Upper lobe of left lung (tissue), 6 donors: ENCODE results near the gene XRCC2. TPM values are rescaled to one million over a fixed set of nuclear protein-coding genes. Genes with fewer than 3 reads are reported as not detected.
"Not testable (repeated sequence)": the region's sequence is repeated elsewhere in the genome, so short reads cannot be mapped to it uniquely, and the experiment has no call there.

Experiments
- ATAC-seq, 2 donors: fragments of 200-7000 bp; cut with Tn5 transposase; one replicate each; pipeline ENCODE4 v1.9.1; 2022; ENCODE audit warnings: mild to moderate bottlenecking in 2 of 2, moderate library complexity in 2 of 2; ENCODE audit not compliant: low FRiP score in 2 of 2
- DNase-seq, 2 donors: peaks; one replicate each; pipeline ENCODE4 v3.0.0-alpha.2; 2019 to 2020
- H3K27ac ChIP-seq, 4 donors: fragments of 200-600 bp; sonication (generic); one replicate each; pipeline ENCODE4 v1.5.1; 2016 to 2019
- H3K27me3 ChIP-seq, 4 donors: fragments of 200-600 bp; sonication (generic); one replicate each; pipeline ENCODE4 v1.5.1; 2017 to 2019
- H3K36me3 ChIP-seq, 4 donors: fragments of 200-600 bp; sonication (generic); one replicate each; pipeline ENCODE4 v1.5.1; 2016 to 2019
- H3K4me1 ChIP-seq, 4 donors: fragments of 200-600 bp; sonication (generic); one replicate each; pipeline ENCODE4 v1.5.1; 2018 to 2019
- H3K4me3 ChIP-seq, 4 donors: fragments of 200-600 bp; sonication (generic); one replicate each; pipeline ENCODE4 v1.5.1; 2017 to 2019; ENCODE audit warnings: mild to moderate bottlenecking in 2 of 4, moderate library complexity in 1 of 4
- H3K9me3 ChIP-seq, 4 donors: fragments of 200-600 bp; sonication (generic); one replicate each; pipeline ENCODE4 v1.5.1; 2018 to 2019
- CTCF ChIP-seq, 6 experiments: fragments of 450-650 bp in 4 of 6; fragments of 200-600 bp in 2 of 6; sonication (generic) in 2 of 6; IDR thresholded peaks; one replicate each; pipeline ENCODE4 v1.5.1; 2016 to 2019; ENCODE audit warnings: antibody characterized with exemption in 6 of 6
- EP300 ChIP-seq, 4 donors: sonication (generic); formaldehyde crosslinking; IDR thresholded peaks; one replicate each; pipeline ENCODE4 v1.5.1; 2017; ENCODE audit warnings: antibody characterized with exemption in 4 of 4, control low read depth in 2 of 4
- POLR2A ChIP-seq, 4 donors: fragments of 450-650 bp; IDR thresholded peaks; one replicate each; pipeline ENCODE4 v1.5.1; 2016 to 2017; ENCODE audit warnings: antibody characterized with exemption in 4 of 4, mild to moderate bottlenecking in 2 of 4
- POLR2AphosphoS5 ChIP-seq, 2 donors: sonication (generic); formaldehyde crosslinking; IDR thresholded peaks; one replicate each; pipeline ENCODE4 v1.5.1; 2017; ENCODE audit warnings: antibody characterized with exemption in 2 of 2
- WGBS, 2 donors: methylation state at CpG; one replicate each; pipeline ENCODE4 v1.1.5; 2017 to 2018; 5-methylcytosine and 5-hydroxymethylcytosine counted together
- total RNA-seq, 6 donors: library from RNA; depleted of rRNA in 4 of 6; stranded (reverse); fragments of >200 nt in 4 of 6; gene quantifications; one replicate each; pipeline versions ENCODE4 v1.1.0 to v1.2.1, GENCODE V29; 2016 to 2021
- donor health status: DM: no; HTN: no; CAD: no; lungs with moderate emphysema.
- donor health status: DM: no; HTN: yes; CAD: no; lungs with severe emphysema.

The XRCC2 gene
- total RNA-seq, 6 donors from 2014 or later, result 0.46 to 1.3 (median 1.00) TPM

- H3K4me1 ChIP-seq, result peaks cover 0 to 8% (median 2%) of the 10 kb centered on the region in 4 donors
- ATAC-seq (no peak), DNase-seq (no peak)
- 87 to 91% methylated on average over 5 of the region's 5 CpGs for WGBS, 2 donors
- no peaks in the 10 kb centered on the region for H3K27me3 ChIP-seq
- H3K4me3 ChIP-seq, result no peak overlapping the region
- no peaks in the 10 kb centered on the region for H3K36me3 ChIP-seq
- H3K9me3 ChIP-seq, result peaks cover 0 to 13% (median 10%) of the 10 kb centered on the region in 4 donors
- no peak overlapping the region for H3K27ac ChIP-seq
- no peak for TF ChIP-seq CTCF (IDR thresholded peaks at IDR 0.05)
- no peak for TF ChIP-seq POLR2A (IDR thresholded peaks at IDR 0.05)
- no peak for TF ChIP-seq POLR2AphosphoS5 (IDR thresholded peaks at IDR 0.05)
- no peak for TF ChIP-seq EP300 (IDR thresholded peaks at IDR 0.05)
Observed at GRCh38 chr7:152709287-152710152, 33.6 kb upstream of the XRCC2 start.

- TF ChIP-seq POLR2A (IDR thresholded peaks at IDR 0.05), result no peak
- no peak for TF ChIP-seq CTCF (IDR thresholded peaks at IDR 0.05)
- no peak for TF ChIP-seq EP300 (IDR thresholded peaks at IDR 0.05)
- Histone ChIP-seq H3K9me3 (peaks cover 0 to 19% (median 14%) of the 10 kb centered on the region in 4 donors), H3K4me3 (no peak overlapping the region), H3K27ac (no peak overlapping the region), H3K36me3 (no peaks in the 10 kb centered on the region), H3K27me3 (no peaks in the 10 kb centered on the region), H3K4me1 (peaks cover 0 to 10% (median 3%) of the 10 kb centered on the region in 4 donors)
- ATAC-seq (no peak), DNase-seq (no peak)
- WGBS, 2 donors, result 97 to 100% methylated on average over 1 of the region's 1 CpG
Observed at GRCh38 chr7:152704796-152705384, 28.9 kb upstream of the XRCC2 start.

DNA sequence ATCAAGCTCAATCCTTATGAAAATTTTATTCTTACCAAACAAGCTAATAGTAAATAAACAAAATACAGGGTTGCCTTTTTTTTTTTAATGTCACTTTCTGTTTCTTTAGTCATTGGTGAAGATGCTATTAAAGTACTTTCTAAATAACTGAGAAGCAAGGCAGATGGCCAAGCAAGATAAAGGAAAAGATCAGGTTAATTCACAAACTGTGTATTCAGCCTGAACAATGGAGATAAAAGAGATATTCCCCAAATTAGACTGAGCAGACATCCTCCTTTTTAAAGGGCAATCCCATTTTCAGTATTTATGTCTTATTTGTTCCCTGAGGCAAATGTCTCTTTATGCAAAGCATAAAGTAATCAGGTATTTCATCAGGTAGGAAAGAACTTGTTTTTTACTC, 23.1 kb upstream of the XRCC2 start:
- DNase-seq (no peak), ATAC-seq (no peak)
- Histone ChIP-seq H3K27ac (no peak overlapping the region), H3K36me3 (no peaks in the 10 kb centered on the region), H3K4me3 (no peak overlapping the region), H3K27me3 (no peaks in the 10 kb centered on the region), H3K4me1 (peaks cover 0 to 8% (median 4%) of the 10 kb centered on the region in 4 donors), H3K9me3 (peaks cover 0 to 2% (median under 1%) of the 10 kb centered on the region in 4 donors)
- TF ChIP-seq CTCF (IDR thresholded peaks at IDR 0.05) (no peak), POLR2AphosphoS5 (IDR thresholded peaks at IDR 0.05) (no peak), EP300 (IDR thresholded peaks at IDR 0.05) (no peak), POLR2A (IDR thresholded peaks at IDR 0.05) (no peak)

DNA sequence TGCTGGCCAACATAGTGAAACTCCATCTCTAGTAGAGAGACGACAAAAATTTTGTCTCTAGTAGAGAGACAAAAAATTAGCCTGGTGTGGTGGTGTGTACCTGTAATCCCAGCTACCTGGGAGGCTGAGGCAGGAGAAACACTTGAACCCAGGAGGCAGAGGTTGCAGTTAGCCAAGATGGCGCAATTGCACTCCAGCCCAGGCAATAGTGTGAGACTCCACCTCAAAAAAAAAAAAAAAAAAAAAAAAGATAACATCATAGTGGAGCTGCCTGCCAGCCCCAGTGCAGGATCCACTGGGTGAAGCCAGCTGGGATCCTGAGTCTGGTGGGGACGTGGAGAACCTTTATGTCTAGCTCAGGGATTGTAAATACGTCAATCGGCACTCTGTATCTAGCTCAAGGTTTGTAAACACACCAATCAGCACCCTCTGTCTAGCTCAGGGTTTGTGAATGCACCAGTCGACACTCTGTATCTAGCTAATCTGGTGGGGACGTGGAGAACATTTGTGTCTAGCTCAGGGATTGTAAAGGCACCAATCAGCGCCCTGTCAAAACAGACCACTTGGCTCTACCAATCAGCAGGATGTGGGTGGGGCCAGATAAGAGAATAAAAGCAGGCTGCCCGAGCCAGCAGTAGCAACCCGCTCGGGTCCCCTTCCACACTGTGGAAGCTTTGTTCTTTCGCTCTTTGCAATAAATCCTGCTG, 21.5 kb upstream of the XRCC2 start:
- not testable (repeated sequence) for H3K9me3 ChIP-seq, H3K27me3 ChIP-seq, ATAC-seq, DNase-seq, H3K27ac ChIP-seq, H3K4me3 ChIP-seq, H3K4me1 ChIP-seq, H3K36me3 ChIP-seq
- WGBS, 2 donors, result 80 to 86% methylated on average over 12 of the region's 12 CpGs

- not testable (repeated sequence) for ATAC-seq, H3K4me3 ChIP-seq, H3K27ac ChIP-seq, H3K36me3 ChIP-seq, H3K4me1 ChIP-seq, DNase-seq, H3K9me3 ChIP-seq, H3K27me3 ChIP-seq
- WGBS, 2 donors, result 86 to 89% methylated on average over 2 of the region's 2 CpGs
Observed at GRCh38 chr7:152692196-152692595, 16.3 kb upstream of the XRCC2 start.
